NCI-H2107 treated with DMSO at 0.1 percent for 48 hours (cell line): ENCODE data around the gene MEGF10.

ENCODE experiments used
- DNase-seq: peaks from one replicate; lab custom pipeline; 2025; ENCODE audit not compliant: unreplicated experiment; lab: John Stamatoyannopoulos, UW

MEGF10 gene

GRCh38 chr5:127431977-127432585 lies 141.5 kb downstream of the MEGF10 start:
- no peak for DNase-seq

GRCh38 chr5:127433526-127433925 lies 142.9 kb downstream of the MEGF10 start:
- DNase-seq, result no peak

- DNase-seq, result no peak
Measured at GRCh38 chr5:127434588-127434987, 144.0 kb downstream of the MEGF10 start.

GRCh38 chr5:127435821-127436220 lies 145.2 kb downstream of the MEGF10 start:
- DNase-seq, result no peak

GRCh38 chr5:127439644-127440043 lies 149.0 kb downstream of the MEGF10 start:
- DNase-seq, result no peak

GRCh38 chr5:127440831-127441230 lies 150.2 kb downstream of the MEGF10 start:
- no peak for DNase-seq

- DNase-seq, result no peak
Measured at GRCh38 chr5:127441799-127442484, 151.3 kb downstream of the MEGF10 start.

- no peak for DNase-seq
Measured at GRCh38 chr5:127444171-127444570, 153.6 kb downstream of the MEGF10 start.

- DNase-seq, result no peak
Measured at GRCh38 chr5:127445328-127445727, 154.7 kb downstream of the MEGF10 start.

GRCh38 chr5:127446626-127447025 lies 156.0 kb downstream of the MEGF10 start:
- no peak for DNase-seq

- no peak for DNase-seq
Measured at GRCh38 chr5:127447827-127448226, 157.2 kb downstream of the MEGF10 start.

- no peak for DNase-seq
Measured at GRCh38 chr5:127450046-127450445, 159.4 kb downstream of the MEGF10 start.

- DNase-seq, result no peak
Measured at GRCh38 chr5:127451096-127451495, 160.5 kb downstream of the MEGF10 start.

GRCh38 chr5:127452626-127453025 lies 162.0 kb downstream of the MEGF10 start:
- DNase-seq, result no peak

GRCh38 chr5:127471211-127471610 lies 180.6 kb downstream of the MEGF10 start:
- DNase-seq, result no peak

GRCh38 chr5:127472700-127473099 lies 182.1 kb downstream of the MEGF10 start:
- no peak for DNase-seq

- DNase-seq, result no peak
Measured at GRCh38 chr5:127486471-127486870, 195.9 kb downstream of the MEGF10 start.

- DNase-seq, result peak; percentile 49
Measured at GRCh38 chr5:127492854-127493738, 202.5 kb downstream of the MEGF10 start.

GRCh38 chr5:127498548-127498947 lies 208.0 kb downstream of the MEGF10 start:
- DNase-seq, result no peak

GRCh38 chr5:127505905-127506304 lies 215.3 kb downstream of the MEGF10 start:
- no peak for DNase-seq

GRCh38 chr5:127506616-127507015 lies 216.0 kb downstream of the MEGF10 start:
- no peak for DNase-seq
